ENCODE results near the gene GPANK1.
A peak's percentile ranks its signal among the peaks of the same experiment; 100 is the strongest.

The GPANK1 gene

GRCh38 chr6:31666337-31666965 is 1.7 kb upstream of the GPANK1 start:
- peaks cover 74% of the 10 kb centered on the region for H3K36me3 ChIP-seq (ENCODE audit: insufficient read depth, insufficient read length, low read length)
- peak overlapping the region; percentile 89 for H3K9ac ChIP-seq (ENCODE audit: insufficient read length, low read depth)

GRCh38 chr6:31665501-31666336 is 922 bp upstream of the GPANK1 start, which contains the start of gene CSNK2B:
Gene CSNK2B, plus strand, starts transcription at chr6:31666080. Its CDS starts 752 bp downstream, at chr6:31666832.
- peak; percentile 93 for DNase-seq (ENCODE audit: low read depth, low spot score)
- Histone ChIP-seq H3K4me3 (ENCODE audit: insufficient read length, low read depth) (peak within 1 kb of the TSS; percentile 93), H3K27me3 (ENCODE audit: insufficient read depth, insufficient read length) (no peaks in the 10 kb centered on the region), H3K36me3 (ENCODE audit: insufficient read depth, insufficient read length, low read length) (peaks cover 66% of the 10 kb centered on the region), H3K9ac (ENCODE audit: insufficient read length, low read depth) (peak within 1 kb of the TSS; percentile 99), H3K4me1 (ENCODE audit: insufficient read depth, insufficient read length) (peaks cover 5% of the 10 kb centered on the region), H3K9me3 (ENCODE audit: insufficient read depth, low read length) (no peaks in the 10 kb centered on the region)
- TF ChIP-seq ZNF274 (IDR thresholded peaks at IDR 0.05; ENCODE audit: low read depth, low read length) (no peak), YY1 (IDR thresholded peaks at IDR 0.05; ENCODE audit: insufficient read depth, insufficient read length) (no peak), SUZ12 (IDR thresholded peaks at IDR 0.05; ENCODE audit: extremely low read depth, insufficient read depth, insufficient read length) (no peak)

More at GRCh38 chr6:31666337-31666965, 1.7 kb upstream of the GPANK1 start:
- H3K4me1 ChIP-seq (ENCODE audit: insufficient read depth, insufficient read length), result peaks cover 5% of the 10 kb centered on the region
- no peaks in the 10 kb centered on the region for H3K9me3 ChIP-seq (ENCODE audit: insufficient read depth, low read length)
- H3K27me3 ChIP-seq (ENCODE audit: insufficient read depth, insufficient read length), result no peaks in the 10 kb centered on the region
- no peak for DNase-seq (ENCODE audit: low read depth, low spot score)
- TF ChIP-seq ZNF274 (IDR thresholded peaks at IDR 0.05; ENCODE audit: low read depth, low read length) (no peak), YY1 (IDR thresholded peaks at IDR 0.05; ENCODE audit: insufficient read depth, insufficient read length) (no peak), SUZ12 (IDR thresholded peaks at IDR 0.05; ENCODE audit: extremely low read depth, insufficient read depth, insufficient read length) (no peak)
- peak overlapping the region; percentile 93 for H3K4me3 ChIP-seq (ENCODE audit: insufficient read length, low read depth)

GRCh38 chr6:31663961-31664789 is 622 bp downstream of the GPANK1 start:
- H3K4me3 ChIP-seq (ENCODE audit: insufficient read length, low read depth), result peak overlapping the region; percentile 75
- H3K9me3 ChIP-seq (ENCODE audit: insufficient read depth, low read length), result no peaks in the 10 kb centered on the region
- peak overlapping the region; percentile 99 for H3K9ac ChIP-seq (ENCODE audit: insufficient read length, low read depth)
- peaks cover 6% of the 10 kb centered on the region for H3K4me1 ChIP-seq (ENCODE audit: insufficient read depth, insufficient read length)
- no peak for DNase-seq (ENCODE audit: low read depth, low spot score)
- H3K36me3 ChIP-seq (ENCODE audit: insufficient read depth, insufficient read length, low read length), result peaks cover 55% of the 10 kb centered on the region
- no peak for TF ChIP-seq SUZ12 (IDR thresholded peaks at IDR 0.05; ENCODE audit: extremely low read depth, insufficient read depth, insufficient read length)
- TF ChIP-seq ZNF274 (IDR thresholded peaks at IDR 0.05; ENCODE audit: low read depth, low read length), result no peak
- TF ChIP-seq YY1 (IDR thresholded peaks at IDR 0.05; ENCODE audit: insufficient read depth, insufficient read length), result no peak
- no peaks in the 10 kb centered on the region for H3K27me3 ChIP-seq (ENCODE audit: insufficient read depth, insufficient read length)

GRCh38 chr6:31663126-31663960 is 1.5 kb downstream of the GPANK1 start:
- Histone ChIP-seq H3K9me3 (ENCODE audit: insufficient read depth, low read length) (no peaks in the 10 kb centered on the region), H3K4me1 (ENCODE audit: insufficient read depth, insufficient read length) (peaks cover 11% of the 10 kb centered on the region), H3K27me3 (ENCODE audit: insufficient read depth, insufficient read length) (no peaks in the 10 kb centered on the region), H3K9ac (ENCODE audit: insufficient read length, low read depth) (peak overlapping the region; percentile 99), H3K36me3 (ENCODE audit: insufficient read depth, insufficient read length, low read length) (peaks cover 52% of the 10 kb centered on the region), H3K4me3 (ENCODE audit: insufficient read length, low read depth) (peak overlapping the region; percentile 75)
- no peak for TF ChIP-seq ZNF274 (IDR thresholded peaks at IDR 0.05; ENCODE audit: low read depth, low read length)
- TF ChIP-seq SUZ12 (IDR thresholded peaks at IDR 0.05; ENCODE audit: extremely low read depth, insufficient read depth, insufficient read length), result no peak
- TF ChIP-seq YY1 (IDR thresholded peaks at IDR 0.05; ENCODE audit: insufficient read depth, insufficient read length), result no peak
- no peak for DNase-seq (ENCODE audit: low read depth, low spot score)

DNA sequence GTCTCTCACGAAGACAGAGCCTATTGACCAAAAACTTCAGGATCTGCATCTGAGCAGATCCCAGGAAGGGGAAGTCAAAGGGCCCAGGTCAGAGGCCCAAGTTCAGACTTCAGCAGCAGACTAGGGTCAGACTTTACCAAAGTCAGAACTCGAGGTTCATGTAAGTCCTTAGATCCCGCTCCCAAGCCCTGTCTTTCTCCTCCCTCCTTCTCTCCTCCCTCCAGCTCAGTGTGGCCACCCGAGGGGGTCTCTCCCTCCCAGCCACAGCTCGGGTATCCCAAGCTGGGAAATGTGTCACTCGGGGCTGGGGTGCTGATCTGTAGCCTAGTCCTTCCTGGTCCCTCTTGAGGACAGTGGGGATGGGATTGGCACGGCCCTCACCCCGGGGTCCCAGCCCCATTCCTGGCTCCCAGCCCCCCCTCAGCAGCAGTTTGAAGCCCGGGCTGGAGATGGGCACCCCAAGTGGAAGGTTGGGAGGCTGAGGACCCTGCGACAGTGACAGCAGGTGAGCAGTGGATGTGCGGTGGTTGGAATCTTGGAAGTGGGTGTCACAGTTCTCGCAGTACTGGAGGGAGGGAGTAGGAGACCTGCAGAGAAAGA is 2.6 kb downstream of the GPANK1 start:
- TF ChIP-seq ZNF274 (IDR thresholded peaks at IDR 0.05; ENCODE audit: low read depth, low read length) (no peak), YY1 (IDR thresholded peaks at IDR 0.05; ENCODE audit: insufficient read depth, insufficient read length) (no peak), SUZ12 (IDR thresholded peaks at IDR 0.05; ENCODE audit: extremely low read depth, insufficient read depth, insufficient read length) (no peak)
- peaks cover 52% of the 10 kb centered on the region for H3K36me3 ChIP-seq (ENCODE audit: insufficient read depth, insufficient read length, low read length)
- no peaks in the 10 kb centered on the region for H3K9me3 ChIP-seq (ENCODE audit: insufficient read depth, low read length)
- no peak for DNase-seq (ENCODE audit: low read depth, low spot score)
- no peak overlapping the region for H3K9ac ChIP-seq (ENCODE audit: insufficient read length, low read depth)
- H3K27me3 ChIP-seq (ENCODE audit: insufficient read depth, insufficient read length), result no peaks in the 10 kb centered on the region
- peaks cover 12% of the 10 kb centered on the region for H3K4me1 ChIP-seq (ENCODE audit: insufficient read depth, insufficient read length)
- H3K4me3 ChIP-seq (ENCODE audit: insufficient read length, low read depth), result no peak overlapping the region
